Measurements from ENCODE around the gene CTTNBP2NL.

DNA sequence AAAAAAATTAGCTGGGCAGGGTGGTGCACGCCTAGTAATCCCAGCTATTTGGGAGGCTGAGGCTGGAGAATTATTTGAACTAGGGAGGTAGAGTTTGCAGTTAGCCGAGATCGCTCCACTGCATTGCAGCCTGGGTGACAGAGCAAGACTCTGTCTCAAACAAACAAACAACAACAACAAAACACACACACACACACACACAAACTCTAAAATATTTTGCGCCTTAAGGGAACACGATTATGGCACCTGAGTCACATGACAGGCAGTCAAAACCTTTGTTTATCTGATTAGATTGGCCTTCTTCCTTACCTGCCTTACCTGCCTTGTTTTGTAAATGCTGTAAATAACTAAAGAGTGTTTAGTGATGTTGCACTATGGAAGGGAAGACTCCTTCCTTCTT lies 92.1 kb downstream of the CTTNBP2NL start:
- TF ChIP-seq, protein P1, sequence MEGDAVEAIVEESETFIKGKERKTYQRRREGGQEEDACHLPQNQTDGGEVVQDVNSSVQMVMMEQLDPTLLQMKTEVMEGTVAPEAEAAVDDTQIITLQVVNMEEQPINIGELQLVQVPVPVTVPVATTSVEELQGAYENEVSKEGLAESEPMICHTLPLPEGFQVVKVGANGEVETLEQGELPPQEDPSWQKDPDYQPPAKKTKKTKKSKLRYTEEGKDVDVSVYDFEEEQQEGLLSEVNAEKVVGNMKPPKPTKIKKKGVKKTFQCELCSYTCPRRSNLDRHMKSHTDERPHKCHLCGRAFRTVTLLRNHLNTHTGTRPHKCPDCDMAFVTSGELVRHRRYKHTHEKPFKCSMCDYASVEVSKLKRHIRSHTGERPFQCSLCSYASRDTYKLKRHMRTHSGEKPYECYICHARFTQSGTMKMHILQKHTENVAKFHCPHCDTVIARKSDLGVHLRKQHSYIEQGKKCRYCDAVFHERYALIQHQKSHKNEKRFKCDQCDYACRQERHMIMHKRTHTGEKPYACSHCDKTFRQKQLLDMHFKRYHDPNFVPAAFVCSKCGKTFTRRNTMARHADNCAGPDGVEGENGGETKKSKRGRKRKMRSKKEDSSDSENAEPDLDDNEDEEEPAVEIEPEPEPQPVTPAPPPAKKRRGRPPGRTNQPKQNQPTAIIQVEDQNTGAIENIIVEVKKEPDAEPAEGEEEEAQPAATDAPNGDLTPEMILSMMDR (conservative IDR thresholded peaks at IDR 0.05; ENCODE audit: low read depth in 2 of 2) = no peak
- no peak for TF ChIP-seq EZH2 (IDR thresholded peaks at IDR 0.05; ENCODE audit: low read depth, unreplicated experiment)
- no peak for TF ChIP-seq POLR2AphosphoS5 (IDR thresholded peaks at IDR 0.05; ENCODE audit: low read depth)
- no peak for TF ChIP-seq STAT1 (IDR thresholded peaks at IDR 0.05; ENCODE audit: unreplicated experiment)
- TF ChIP-seq ZNF331 (CRISPR knock-in tag; IDR thresholded peaks at IDR 0.05; ENCODE audit: low read depth) = no peak
- TF ChIP-seq CREB1 (CRISPR knock-in tag; IDR thresholded peaks at IDR 0.05; ENCODE audit: low read depth) = no peak
- TF ChIP-seq, protein P2, sequence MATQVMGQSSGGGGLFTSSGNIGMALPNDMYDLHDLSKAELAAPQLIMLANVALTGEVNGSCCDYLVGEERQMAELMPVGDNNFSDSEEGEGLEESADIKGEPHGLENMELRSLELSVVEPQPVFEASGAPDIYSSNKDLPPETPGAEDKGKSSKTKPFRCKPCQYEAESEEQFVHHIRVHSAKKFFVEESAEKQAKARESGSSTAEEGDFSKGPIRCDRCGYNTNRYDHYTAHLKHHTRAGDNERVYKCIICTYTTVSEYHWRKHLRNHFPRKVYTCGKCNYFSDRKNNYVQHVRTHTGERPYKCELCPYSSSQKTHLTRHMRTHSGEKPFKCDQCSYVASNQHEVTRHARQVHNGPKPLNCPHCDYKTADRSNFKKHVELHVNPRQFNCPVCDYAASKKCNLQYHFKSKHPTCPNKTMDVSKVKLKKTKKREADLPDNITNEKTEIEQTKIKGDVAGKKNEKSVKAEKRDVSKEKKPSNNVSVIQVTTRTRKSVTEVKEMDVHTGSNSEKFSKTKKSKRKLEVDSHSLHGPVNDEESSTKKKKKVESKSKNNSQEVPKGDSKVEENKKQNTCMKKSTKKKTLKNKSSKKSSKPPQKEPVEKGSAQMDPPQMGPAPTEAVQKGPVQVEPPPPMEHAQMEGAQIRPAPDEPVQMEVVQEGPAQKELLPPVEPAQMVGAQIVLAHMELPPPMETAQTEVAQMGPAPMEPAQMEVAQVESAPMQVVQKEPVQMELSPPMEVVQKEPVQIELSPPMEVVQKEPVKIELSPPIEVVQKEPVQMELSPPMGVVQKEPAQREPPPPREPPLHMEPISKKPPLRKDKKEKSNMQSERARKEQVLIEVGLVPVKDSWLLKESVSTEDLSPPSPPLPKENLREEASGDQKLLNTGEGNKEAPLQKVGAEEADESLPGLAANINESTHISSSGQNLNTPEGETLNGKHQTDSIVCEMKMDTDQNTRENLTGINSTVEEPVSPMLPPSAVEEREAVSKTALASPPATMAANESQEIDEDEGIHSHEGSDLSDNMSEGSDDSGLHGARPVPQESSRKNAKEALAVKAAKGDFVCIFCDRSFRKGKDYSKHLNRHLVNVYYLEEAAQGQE (IDR thresholded peaks at IDR 0.05; ENCODE audit: unreplicated experiment) = no peak
- no peak for TF ChIP-seq ZNF114 (CRISPR knock-in tag; IDR thresholded peaks at IDR 0.05)
